HL-60 (cell line): ENCODE data around the gene SHANK2.

Experiments
- DNase-seq, 2 experiments: peaks; one replicate each; pipeline ENCODE4 v3.0.0-alpha.2; 2010 to 2020; ENCODE audit warnings: low read depth in 1 of 2, low spot score in 1 of 2
- H3K27ac ChIP-seq: fragments of 250-450 bp; sonication (Bioruptor Pico); replicated peaks from 2 replicates; pipeline ENCODE4 v1.5.1; 2020; ENCODE audit warnings: mild to moderate bottlenecking, moderate library complexity
- H3K27me3 ChIP-seq: fragments of 250-450 bp; sonication (Bioruptor Pico); 2 replicates; pipeline ENCODE4 v1.5.1; 2021; ENCODE audit warnings: mild to moderate bottlenecking, moderate library complexity; ENCODE audit not compliant: insufficient read depth, poor library complexity, severe bottlenecking
- H3K4me3 ChIP-seq: replicated peaks from 2 replicates; pipeline ENCODE4 v1.5.1; 2011; ENCODE audit warnings: mild to moderate bottlenecking, control low read depth, low read length; ENCODE audit not compliant: insufficient read depth
- CTCF ChIP-seq: IDR thresholded peaks from one replicate; pipeline ENCODE4 v1.5.1; 2011; ENCODE audit warnings: low read length, control low read depth, inconsistent platforms; ENCODE audit not compliant: insufficient read depth
- GABPA ChIP-seq: IDR thresholded peaks from 2 replicates; pipeline ENCODE4 v1.6.1; 2012; ENCODE audit warnings: low read depth
- POLR2AphosphoS5 ChIP-seq: IDR thresholded peaks from 2 replicates; pipeline ENCODE4 v1.6.1; 2012; ENCODE audit warnings: low read depth
- REST ChIP-seq: IDR thresholded peaks from 2 replicates; pipeline ENCODE4 v1.6.1; 2012; ENCODE audit warnings: low read depth; ENCODE audit not compliant: insufficient replicate concordance
- SPI1 ChIP-seq: IDR thresholded peaks from 2 replicates; pipeline ENCODE4 v1.6.1; 2012; ENCODE audit warnings: low read depth, mild to moderate bottlenecking, borderline replicate concordance

Gene SHANK2

GRCh38 chr11:71218789-71219499 lies 33.4 kb downstream of the SHANK2 start:
- Histone ChIP-seq H3K27ac (no peak overlapping the region), H3K4me3 (no peak overlapping the region), H3K27me3 (no peaks in the 10 kb centered on the region)
- no peak for DNase-seq
- TF ChIP-seq GABPA, result no peak
- TF ChIP-seq REST, result no peak
- TF ChIP-seq CTCF, result no peak
- no peak for TF ChIP-seq POLR2AphosphoS5
- no peak for TF ChIP-seq SPI1

- no peak for DNase-seq
- Histone ChIP-seq H3K27ac (no peak overlapping the region), H3K4me3 (no peak overlapping the region), H3K27me3 (no peaks in the 10 kb centered on the region)
- TF ChIP-seq POLR2AphosphoS5 (no peak), REST (no peak), CTCF (no peak), SPI1 (no peak)
Measured at GRCh38 chr11:71215425-71215965, 36.9 kb downstream of the SHANK2 start.

DNA sequence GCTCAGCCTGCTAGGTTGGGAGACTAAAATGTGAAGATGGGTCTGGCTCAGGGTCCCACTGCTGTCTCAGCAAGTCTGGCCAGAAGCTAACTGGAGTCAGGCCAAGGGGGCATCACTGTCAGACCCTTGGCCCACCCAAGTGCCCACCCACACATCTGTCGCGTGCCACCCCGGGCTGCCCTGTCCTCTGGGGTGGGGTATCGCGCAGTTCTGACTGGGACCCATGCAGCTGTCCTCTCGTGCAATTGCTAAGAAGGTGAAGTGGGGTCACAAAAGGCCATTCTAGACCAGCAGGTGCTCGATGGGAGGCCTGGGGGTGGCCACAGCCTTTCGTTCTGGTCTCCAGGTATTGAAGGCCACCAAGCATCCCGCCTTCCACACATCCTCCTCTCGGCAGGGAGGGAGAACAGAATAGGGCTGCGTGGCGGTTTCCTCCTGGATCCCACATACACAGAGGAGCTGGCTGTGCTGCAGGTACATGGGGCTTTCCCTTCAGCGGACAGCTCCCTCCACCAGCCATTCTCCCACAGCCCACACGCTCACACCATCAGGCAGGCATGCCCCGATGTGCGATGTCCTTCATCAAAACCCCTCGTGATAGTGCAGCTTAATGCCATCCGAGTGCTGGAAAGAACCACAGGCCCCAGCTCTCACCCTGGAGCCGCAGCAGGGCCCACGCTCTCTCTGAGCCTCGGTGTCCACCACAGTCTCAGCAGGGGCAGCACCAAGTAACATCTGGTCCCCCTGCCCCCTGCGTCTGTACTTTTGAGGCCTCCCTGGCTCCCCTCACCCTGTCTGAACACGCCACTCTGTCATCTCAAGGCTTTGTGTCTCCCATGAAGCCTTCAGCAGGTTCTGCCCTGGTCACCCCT lies 37.6 kb downstream of the SHANK2 start:
- Histone ChIP-seq H3K27me3 (no peaks in the 10 kb centered on the region), H3K27ac (no peak overlapping the region), H3K4me3 (no peak overlapping the region)
- TF ChIP-seq REST, result no peak
- no peak for TF ChIP-seq SPI1
- TF ChIP-seq POLR2AphosphoS5, result no peak
- no peak for TF ChIP-seq GABPA
- TF ChIP-seq CTCF, result no peak
- no peak for DNase-seq
